Liver (tissue), 9 donors: ENCODE results near the gene EFCAB11. TPM values are rescaled to one million over a fixed set of nuclear protein-coding genes. Genes with fewer than 3 reads are reported as not detected.

Experiments used
- DNase-seq: peaks from one replicate; pipeline ENCODE4 v3.0.0-alpha.2; 2017; ENCODE audit warnings: low spot score
- H3K27ac ChIP-seq, 2 donors: one replicate each; pipeline ENCODE4 v1.7.0; 2013; ENCODE audit warnings: inconsistent platforms in 2 of 2, low read length in 2 of 2, control low read depth in 1 of 2, low read depth in 1 of 2, mild to moderate bottlenecking in 1 of 2
- H3K27me3 ChIP-seq, 4 donors: one replicate each; pipeline versions ENCODE4 v1.6.1 to v1.7.0; 2013; ENCODE audit warnings: low read length in 3 of 4, inconsistent platforms in 1 of 4, mild to moderate bottlenecking in 1 of 4, moderate library complexity in 1 of 4; ENCODE audit not compliant: control insufficient read depth in 4 of 4, insufficient read depth in 4 of 4
- H3K36me3 ChIP-seq, 4 donors: one replicate each; pipeline versions ENCODE4 v1.6.1 to v1.7.0; 2013; ENCODE audit warnings: low read length in 3 of 4, mild to moderate bottlenecking in 3 of 4, low read depth in 1 of 4, moderate library complexity in 1 of 4; ENCODE audit not compliant: control insufficient read depth in 4 of 4, insufficient read depth in 3 of 4
- H3K4me1 ChIP-seq, 4 donors: one replicate each; pipeline versions ENCODE4 v1.6.1 to v1.7.0; 2013; ENCODE audit warnings: low read length in 3 of 4, mild to moderate bottlenecking in 3 of 4, moderate library complexity in 1 of 4; ENCODE audit not compliant: control insufficient read depth in 4 of 4, insufficient read depth in 4 of 4
- H3K4me3 ChIP-seq, 3 donors: one replicate each; pipeline versions ENCODE4 v1.6.1 to v1.7.0; 2013; ENCODE audit warnings: low read length in 3 of 3, control low read depth in 1 of 3, low read depth in 1 of 3, mild to moderate bottlenecking in 1 of 3
- H3K9ac ChIP-seq, 2 donors: one replicate each; pipeline ENCODE4 v1.7.0; 2013; ENCODE audit warnings: low read length in 2 of 2, mild to moderate bottlenecking in 2 of 2, moderate library complexity in 2 of 2, control low read depth in 1 of 2, low read depth in 1 of 2
- H3K9me3 ChIP-seq, 4 donors: one replicate each; pipeline versions ENCODE4 v1.6.1 to v1.7.0; 2013; ENCODE audit warnings: low read length in 3 of 4; ENCODE audit not compliant: control insufficient read depth in 4 of 4
- ATF3 ChIP-seq: IDR thresholded peaks from 2 replicates; pipeline ENCODE4 v1.6.1; 2016; ENCODE audit warnings: antibody characterized with exemption
- CTCF ChIP-seq: fragments of 150-350 bp; IDR thresholded peaks from 2 replicates; pipeline ENCODE4 v1.5.1; 2017; ENCODE audit warnings: improper control_type of control experiment, low read depth, low read length; ENCODE audit not compliant: missing input control
- EGR1 ChIP-seq, 2 donors: IDR thresholded peaks; 2 replicates each; pipeline ENCODE4 v1.6.1; 2016 to 2018; ENCODE audit warnings: antibody characterized with exemption in 2 of 2, low read depth in 2 of 2
- FOXA1 ChIP-seq: IDR thresholded peaks from 2 replicates; pipeline ENCODE4 v1.6.1; 2016; ENCODE audit warnings: antibody characterized with exemption
- FOXA2 ChIP-seq: IDR thresholded peaks from 2 replicates; pipeline ENCODE4 v1.6.1; 2016; ENCODE audit warnings: antibody characterized with exemption
- GABPA ChIP-seq, 2 donors: IDR thresholded peaks in 1 of 2; conservative IDR thresholded peaks in 1 of 2; 2 replicates each; pipeline ENCODE4 v1.6.1; 2016; ENCODE audit warnings: antibody characterized with exemption in 2 of 2, mild to moderate bottlenecking in 1 of 2, moderate library complexity in 1 of 2
- HNF4A ChIP-seq, 2 donors: conservative IDR thresholded peaks; 2 replicates each; pipeline ENCODE4 v1.6.1; 2016; ENCODE audit warnings: antibody characterized with exemption in 2 of 2, mild to moderate bottlenecking in 2 of 2
- HNF4G ChIP-seq: IDR thresholded peaks from 2 replicates; pipeline ENCODE4 v1.6.1; 2016; ENCODE audit warnings: antibody characterized with exemption
- JUND ChIP-seq, 2 donors: IDR thresholded peaks; 2 replicates each; pipeline ENCODE4 v1.6.1; 2016; ENCODE audit warnings: antibody characterized with exemption in 2 of 2
- NR2F2 ChIP-seq: IDR thresholded peaks from 2 replicates; pipeline ENCODE4 v1.6.1; 2016; ENCODE audit warnings: antibody characterized with exemption
- RAD21 ChIP-seq, 2 donors: IDR thresholded peaks; 2 replicates each; pipeline ENCODE4 v1.6.1; 2016; ENCODE audit warnings: antibody characterized with exemption in 2 of 2, mild to moderate bottlenecking in 2 of 2
- REST ChIP-seq: IDR thresholded peaks from 2 replicates; pipeline ENCODE4 v1.6.1; 2016; ENCODE audit warnings: antibody characterized with exemption, mild to moderate bottlenecking
- RXRA ChIP-seq, 2 donors: IDR thresholded peaks; 2 replicates each; pipeline ENCODE4 v1.6.1; 2017 to 2018; ENCODE audit warnings: antibody characterized with exemption in 2 of 2, mild to moderate bottlenecking in 1 of 2
- SP1 ChIP-seq: IDR thresholded peaks from 2 replicates; pipeline ENCODE4 v1.6.1; 2018; ENCODE audit warnings: antibody characterized with exemption, mild to moderate bottlenecking
- TAF1 ChIP-seq: conservative IDR thresholded peaks from 2 replicates; pipeline ENCODE4 v1.6.1; 2016; ENCODE audit warnings: antibody characterized with exemption, mild to moderate bottlenecking
- YY1 ChIP-seq: IDR thresholded peaks from 2 replicates; pipeline ENCODE4 v1.6.1; 2016; ENCODE audit warnings: antibody characterized with exemption, mild to moderate bottlenecking
- ZBTB33 ChIP-seq: IDR thresholded peaks from 2 replicates; pipeline ENCODE4 v1.6.1; 2016; ENCODE audit warnings: antibody characterized with exemption
- WGBS: extraction: QIAGEN DNeasy Blood & Tissue Kit; methylation state at CpG from one replicate; pipeline ENCODE4 v1.1.7; 2013; 5-methylcytosine and 5-hydroxymethylcytosine counted together
- polyA plus RNA-seq, 2 donors: library from polyadenylated mRNA; stranded (reverse) in 1 of 2; unstranded in 1 of 2; fragments of 200-250 nt in 1 of 2; fragments of >200 nt in 1 of 2; fragmentation: Nextera tagmentation in 1 of 2; extraction: Ambion mirVana in 1 of 2; gene quantifications; one replicate each; pipeline versions ENCODE4 v1.2.1 to v1.2.3, GENCODE V29; 2013 to 2015
- total RNA-seq, 2 donors: library from RNA; depleted of rRNA; stranded (reverse); fragments of >200 nt; gene quantifications; one replicate each; pipeline ENCODE4 v1.2.3, GENCODE V29; 2014
- donor health status: healthy.
- donor health status: healthy.
- donor health status: healthy.
- donor health status: healthy.
- donor health status: healthy.

EFCAB11 gene
- total and polyA plus RNA-seq, 4 donors, result 2.1 to 4.7 (median 3.4) TPM

GRCh38 chr14:89844508-89844907, 110.0 kb downstream of the EFCAB11 start:
- Histone ChIP-seq H3K4me1 (no peaks in the 10 kb centered on the region), H3K27ac (no peak overlapping the region), H3K9ac (no peak overlapping the region), H3K4me3 (no peak overlapping the region), H3K27me3 (no peaks in the 10 kb centered on the region), H3K9me3 (no peaks in the 10 kb centered on the region), H3K36me3 (no peaks in the 10 kb centered on the region)
- TF ChIP-seq GABPA (IDR thresholded peaks at IDR 0.05 in 1 of 2, conservative IDR thresholded peaks at IDR 0.05 in 1 of 2) (no peak), RXRA (IDR thresholded peaks at IDR 0.05) (no peak), ATF3 (no peak), HNF4A (conservative IDR thresholded peaks at IDR 0.05) (no peak), REST (no peak)
- 85% methylated on average over 1 of the region's 1 CpG for WGBS
- no peak for DNase-seq

- no peaks in the 10 kb centered on the region for H3K27me3 ChIP-seq
- H3K4me1 ChIP-seq, result no peaks in the 10 kb centered on the region
- 80% methylated on average over 3 of the region's 3 CpGs for WGBS
- no peak for TF ChIP-seq ZBTB33
- no peak for TF ChIP-seq FOXA1
- no peak for TF ChIP-seq RXRA (IDR thresholded peaks at IDR 0.05)
- TF ChIP-seq SP1, result no peak
- no peaks in the 10 kb centered on the region for H3K36me3 ChIP-seq
- H3K9ac ChIP-seq, result no peak overlapping the region
- DNase-seq, result no peak
- H3K9me3 ChIP-seq, result no peaks in the 10 kb centered on the region
- no peak overlapping the region for H3K4me3 ChIP-seq
- no peak overlapping the region for H3K27ac ChIP-seq
These were observed 111.7 kb downstream of the EFCAB11 start for GRCh38 chr14:89842837-89843236.

GRCh38 chr14:89841851-89842250, 112.7 kb downstream of the EFCAB11 start:
- 98% methylated on average over 6 of the region's 6 CpGs for WGBS
- DNase-seq, result no peak

More at GRCh38 chr14:89841851-89842250, 112.7 kb downstream of the EFCAB11 start:
- Histone ChIP-seq H3K9ac (no peak overlapping the region), H3K4me1 (peaks cover 3 to 7% (median 6%) of the 10 kb centered on the region in 4 donors), H3K27me3 (no peaks in the 10 kb centered on the region), H3K36me3 (no peaks in the 10 kb centered on the region), H3K4me3 (no peak overlapping the region), H3K9me3 (no peaks in the 10 kb centered on the region), H3K27ac (no peak overlapping the region)
- TF ChIP-seq HNF4G, result no peak
- no peak for TF ChIP-seq ZBTB33
- no peak for TF ChIP-seq ATF3
- TF ChIP-seq RAD21 (IDR thresholded peaks at IDR 0.05), result no peak
- TF ChIP-seq EGR1 (IDR thresholded peaks at IDR 0.05; ENCODE audit: low read depth in 2 of 2), result no peak
- TF ChIP-seq FOXA2, result no peak
- no peak for TF ChIP-seq HNF4A (conservative IDR thresholded peaks at IDR 0.05)
- no peak for TF ChIP-seq CTCF
- TF ChIP-seq TAF1, result no peak
- no peak for TF ChIP-seq YY1
- no peak for TF ChIP-seq NR2F2
- no peak for TF ChIP-seq JUND (IDR thresholded peaks at IDR 0.05)
- no peak for TF ChIP-seq GABPA (IDR thresholded peaks at IDR 0.05 in 1 of 2, conservative IDR thresholded peaks at IDR 0.05 in 1 of 2)
- TF ChIP-seq FOXA1, result no peak
